Esophagus squamous epithelium (tissue), 5 donors: ENCODE results near the gene RGMA. TPM values are rescaled to one million over a fixed set of nuclear protein-coding genes. Genes with fewer than 3 reads are reported as not detected.

Experiments used
- DNase-seq: peaks from one replicate; lab custom pipeline; 2025; lab: John Stamatoyannopoulos, UW
- H3K27ac ChIP-seq, 4 donors: fragments of 200-600 bp; sonication (generic); one replicate each; pipeline ENCODE4 v1.5.1; 2016 to 2019; ENCODE audit warnings: mild to moderate bottlenecking in 1 of 4
- H3K27me3 ChIP-seq, 4 donors: fragments of 200-600 bp; sonication (generic); 1 replicate in 3 of 4; 2 replicates in 1 of 4; pipeline versions ENCODE4 v1.5.1 to v1.6.0; 2017 to 2021; ENCODE audit warnings: antibody characterized with exemption in 1 of 4
- H3K36me3 ChIP-seq, 3 donors: fragments of 200-600 bp; sonication (generic); one replicate each; pipeline ENCODE4 v1.5.1; 2016 to 2019
- H3K4me1 ChIP-seq, 3 donors: fragments of 200-600 bp; sonication (generic); one replicate each; pipeline ENCODE4 v1.5.1; 2017 to 2019
- H3K4me3 ChIP-seq, 4 donors: fragments of 200-600 bp; sonication (generic); 1 replicate in 3 of 4; 2 replicates in 1 of 4; pipeline ENCODE4 v1.5.1; 2016 to 2019; ENCODE audit warnings: mild to moderate bottlenecking in 2 of 4, moderate library complexity in 1 of 4
- H3K9me3 ChIP-seq, 3 donors: fragments of 200-600 bp; sonication (generic); one replicate each; pipeline ENCODE4 v1.5.1; 2016 to 2019
- POLR2A ChIP-seq, 4 donors: fragments of 450-650 bp; IDR thresholded peaks; one replicate each; pipeline ENCODE4 v1.6.1; 2017; ENCODE audit warnings: antibody characterized with exemption in 4 of 4, mild to moderate bottlenecking in 4 of 4, moderate library complexity in 3 of 4
- WGBS, 2 donors: methylation state at CpG; one replicate each; pipeline ENCODE4 v1.1.5; 2018; 5-methylcytosine and 5-hydroxymethylcytosine counted together
- intact Hi-C: fragments of 100-400 bp; cut with DNase I; formaldehyde crosslinking; loops from one replicate; pipeline ENCODE4 v1.15.0; 2022
- total RNA-seq, 4 donors: library from RNA; depleted of rRNA; stranded (reverse); fragments of >200 nt; gene quantifications; one replicate each; pipeline ENCODE4 v1.1.0, GENCODE V29; 2016
- TF ChIP-seq, protein P1 (sequence below), 6 experiments: fragments of 450-650 bp in 4 of 6; fragments of 200-600 bp in 2 of 6; sonication (generic) in 2 of 6; IDR thresholded peaks; one replicate each; pipeline ENCODE4 v1.5.1; 2016 to 2019; ENCODE audit warnings: antibody characterized with exemption in 6 of 6, mild to moderate bottlenecking in 4 of 6, moderate library complexity in 4 of 6
- donor health status: DM: yes; HTN: yes; CAD: no.

The RGMA gene
- total RNA-seq, 4 donors from 2014 or later: 18.8 to 74.7 (median 47.1) TPM

DNA sequence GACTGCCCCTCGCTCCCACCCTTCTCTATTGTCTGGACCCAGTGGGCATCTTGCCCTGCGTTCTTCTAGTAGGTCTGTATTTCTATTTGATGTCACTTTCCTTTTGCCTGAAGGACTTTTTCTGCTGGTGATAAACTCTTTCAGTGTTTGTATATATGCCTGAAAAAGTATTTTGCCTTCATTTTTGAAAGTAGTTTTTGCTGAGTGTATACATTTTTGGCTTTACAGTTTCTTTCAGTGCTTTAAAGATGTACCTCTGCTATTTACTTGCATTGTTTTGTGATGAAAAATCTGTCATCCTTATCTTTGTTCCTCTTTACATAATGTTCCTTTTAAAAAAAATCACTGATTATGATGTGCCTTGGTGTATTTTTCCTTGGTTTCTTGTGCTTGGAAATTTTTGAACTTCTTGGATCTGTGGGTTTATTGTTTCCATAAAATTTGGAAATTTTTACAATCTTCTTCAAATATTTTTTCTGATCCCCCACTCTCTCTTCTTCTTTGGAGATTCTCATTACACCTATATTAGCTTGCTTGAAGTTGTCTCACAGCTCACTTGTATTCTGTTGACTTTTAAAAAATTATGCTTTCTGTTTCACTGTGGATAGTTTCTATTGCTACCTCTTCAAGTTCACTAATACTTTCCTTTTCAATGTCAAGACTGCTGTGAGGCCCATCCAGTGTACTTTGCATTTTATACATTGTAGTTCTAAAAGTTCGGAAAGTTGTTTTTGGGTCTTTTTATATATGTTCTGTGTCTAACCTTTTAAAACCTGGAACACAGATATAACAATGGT, 67.8 kb downstream of the RGMA start:
- no peak overlapping the region for H3K4me3 ChIP-seq
- peaks cover 1 to 16% (median 2%) of the 10 kb centered on the region in 3 donors for H3K4me1 ChIP-seq
- no peak for TF ChIP-seq POLR2A (IDR thresholded peaks at IDR 0.05)
- TF ChIP-seq, protein P1, sequence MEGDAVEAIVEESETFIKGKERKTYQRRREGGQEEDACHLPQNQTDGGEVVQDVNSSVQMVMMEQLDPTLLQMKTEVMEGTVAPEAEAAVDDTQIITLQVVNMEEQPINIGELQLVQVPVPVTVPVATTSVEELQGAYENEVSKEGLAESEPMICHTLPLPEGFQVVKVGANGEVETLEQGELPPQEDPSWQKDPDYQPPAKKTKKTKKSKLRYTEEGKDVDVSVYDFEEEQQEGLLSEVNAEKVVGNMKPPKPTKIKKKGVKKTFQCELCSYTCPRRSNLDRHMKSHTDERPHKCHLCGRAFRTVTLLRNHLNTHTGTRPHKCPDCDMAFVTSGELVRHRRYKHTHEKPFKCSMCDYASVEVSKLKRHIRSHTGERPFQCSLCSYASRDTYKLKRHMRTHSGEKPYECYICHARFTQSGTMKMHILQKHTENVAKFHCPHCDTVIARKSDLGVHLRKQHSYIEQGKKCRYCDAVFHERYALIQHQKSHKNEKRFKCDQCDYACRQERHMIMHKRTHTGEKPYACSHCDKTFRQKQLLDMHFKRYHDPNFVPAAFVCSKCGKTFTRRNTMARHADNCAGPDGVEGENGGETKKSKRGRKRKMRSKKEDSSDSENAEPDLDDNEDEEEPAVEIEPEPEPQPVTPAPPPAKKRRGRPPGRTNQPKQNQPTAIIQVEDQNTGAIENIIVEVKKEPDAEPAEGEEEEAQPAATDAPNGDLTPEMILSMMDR (IDR thresholded peaks at IDR 0.05): no peak
- intact Hi-C loops: no loop called here
- 92 to 93% methylated on average over 2 to 3 of the region's 3 CpGs for WGBS, 2 donors
- peaks cover 40 to 100% (median 54%) of the 10 kb centered on the region in 3 donors for H3K36me3 ChIP-seq
- H3K27me3 ChIP-seq: no peaks in the 10 kb centered on the region
- no peaks in the 10 kb centered on the region for H3K9me3 ChIP-seq
- no peak for DNase-seq
- H3K27ac ChIP-seq: no peak overlapping the region

DNA sequence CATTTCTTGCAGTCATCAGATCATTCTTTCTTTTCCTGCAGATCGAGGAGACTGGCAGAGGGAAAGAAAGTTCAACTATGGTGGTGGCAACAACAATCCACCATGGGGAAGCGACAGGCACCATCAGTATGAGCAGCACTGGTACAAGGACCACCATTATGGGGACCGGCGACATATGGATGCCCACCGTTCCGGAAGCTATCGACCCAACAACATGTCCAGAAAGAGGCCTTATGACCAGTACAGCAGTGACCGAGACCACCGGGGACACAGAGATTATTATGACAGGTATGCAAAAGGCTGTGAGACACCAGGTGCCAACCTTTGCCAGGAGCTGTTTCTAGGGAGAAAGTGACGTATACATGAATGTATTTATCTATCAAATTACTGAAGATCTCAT, 69.0 kb downstream of the RGMA start:
- H3K27ac ChIP-seq: no peak overlapping the region
- peaks cover 33 to 100% (median 65%) of the 10 kb centered on the region in 3 donors for H3K36me3 ChIP-seq
- H3K27me3 ChIP-seq: no peaks in the 10 kb centered on the region
- no peak for DNase-seq
- intact Hi-C loops: no loop called here
- TF ChIP-seq, protein P1 (IDR thresholded peaks at IDR 0.05): no peak
- TF ChIP-seq POLR2A (IDR thresholded peaks at IDR 0.05): no peak
- no peak overlapping the region for H3K4me3 ChIP-seq
- peaks cover 0 to 4% (median 0%) of the 10 kb centered on the region in 3 donors for H3K4me1 ChIP-seq
- no peaks in the 10 kb centered on the region for H3K9me3 ChIP-seq
- WGBS, 2 donors: 94 to 96% methylated on average over 10 of the region's 10 CpGs

DNA sequence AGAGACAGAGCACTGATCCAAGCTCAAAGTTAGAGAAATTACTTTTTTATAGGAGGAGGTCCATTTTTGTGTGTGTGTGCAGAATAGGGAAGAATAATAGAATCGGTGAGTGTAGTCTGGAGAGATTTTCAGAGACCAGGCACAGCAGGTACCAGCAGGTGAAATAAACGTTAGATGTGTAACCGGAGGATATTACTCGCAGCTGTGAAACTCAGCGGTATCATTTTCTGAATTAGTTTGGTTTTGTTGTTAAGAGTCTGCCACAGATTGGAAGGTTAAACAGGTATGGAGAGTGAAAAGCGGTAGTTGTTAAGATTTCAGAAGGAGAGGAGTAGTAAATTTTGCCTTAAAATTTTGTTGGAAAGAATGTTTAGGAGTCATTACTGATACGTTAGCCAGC, 69.9 kb downstream of the RGMA start:
- Histone ChIP-seq H3K9me3 (no peaks in the 10 kb centered on the region), H3K4me3 (no peak overlapping the region), H3K36me3 (peaks cover 31 to 100% (median 65%) of the 10 kb centered on the region in 3 donors), H3K27me3 (no peaks in the 10 kb centered on the region), H3K27ac (no peak overlapping the region), H3K4me1 (no peaks in the 10 kb centered on the region)
- intact Hi-C loops: no loop called here
- no peak for TF ChIP-seq POLR2A (IDR thresholded peaks at IDR 0.05)
- TF ChIP-seq, protein P1 (IDR thresholded peaks at IDR 0.05): no peak
- 87 to 88% methylated on average over 7 of the region's 7 CpGs for WGBS, 2 donors
- no peak for DNase-seq

DNA sequence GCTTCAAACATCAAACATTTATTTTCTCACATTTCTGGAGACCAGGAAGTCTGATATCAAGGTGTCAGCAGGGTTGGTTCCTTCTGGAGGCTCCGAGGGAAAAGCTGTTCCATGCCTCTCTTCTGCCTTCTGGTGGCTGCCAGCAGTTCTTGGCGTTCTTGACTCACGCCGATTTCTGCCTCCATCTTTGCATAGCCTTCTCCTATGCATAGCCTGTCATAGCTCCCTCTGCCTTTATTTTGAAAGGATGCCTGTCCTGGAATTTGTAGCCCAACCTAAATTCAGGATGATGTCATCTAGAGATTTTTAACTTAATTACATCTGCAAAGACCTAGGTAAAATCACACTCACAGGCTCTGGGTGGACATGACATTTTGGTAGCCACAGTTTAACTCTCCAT, 70.4 kb downstream of the RGMA start:
- no peak overlapping the region for H3K27ac ChIP-seq
- H3K36me3 ChIP-seq: peaks cover 31 to 100% (median 71%) of the 10 kb centered on the region in 3 donors
- H3K9me3 ChIP-seq: no peaks in the 10 kb centered on the region
- WGBS, 2 donors: 84 to 89% methylated on average over 4 of the region's 4 CpGs
- no peak for DNase-seq
- no peak overlapping the region for H3K4me3 ChIP-seq
- intact Hi-C loops: no loop called here
- no peaks in the 10 kb centered on the region for H3K27me3 ChIP-seq
- TF ChIP-seq POLR2A (IDR thresholded peaks at IDR 0.05): no peak
- TF ChIP-seq, protein P1 (IDR thresholded peaks at IDR 0.05): peak in 1 of 6 experiments; percentile 20
- H3K4me1 ChIP-seq: no peaks in the 10 kb centered on the region

DNA sequence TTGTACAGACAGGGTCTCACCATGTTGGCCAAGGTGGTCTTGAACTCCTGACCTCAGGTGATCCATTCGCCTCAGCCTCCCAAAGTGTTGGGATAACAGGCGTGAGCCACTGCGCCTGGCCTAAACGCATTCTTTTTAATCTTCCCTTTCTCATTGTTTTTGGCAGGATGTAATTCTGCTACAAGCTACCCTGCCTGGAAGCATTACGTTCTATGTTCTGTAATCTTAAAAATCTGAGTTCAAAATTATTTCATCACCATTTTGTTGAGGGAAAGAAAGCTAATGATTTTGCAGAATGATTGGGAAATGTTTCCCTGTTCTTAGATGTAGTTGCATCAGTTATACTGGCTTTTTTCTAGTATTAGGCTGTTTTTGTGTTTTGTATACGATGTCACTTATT, 71.5 kb downstream of the RGMA start:
- TF ChIP-seq POLR2A (IDR thresholded peaks at IDR 0.05): no peak
- TF ChIP-seq, protein P1 (IDR thresholded peaks at IDR 0.05): no peak
- Histone ChIP-seq H3K4me3 (no peak overlapping the region), H3K36me3 (peaks cover 27 to 100% (median 79%) of the 10 kb centered on the region in 3 donors), H3K27me3 (no peaks in the 10 kb centered on the region), H3K9me3 (no peaks in the 10 kb centered on the region), H3K4me1 (no peaks in the 10 kb centered on the region), H3K27ac (no peak overlapping the region)
- 81 to 89% methylated on average over 6 of the region's 6 CpGs for WGBS, 2 donors
- DNase-seq: no peak
- intact Hi-C loops: no loop called here
